ENCODE results near the gene MOV10L1.
"Not testable (repeated sequence)": the region's sequence is repeated elsewhere in the genome, so short reads cannot be mapped to it uniquely, and the experiment has no call there.

Gene MOV10L1

DNA sequence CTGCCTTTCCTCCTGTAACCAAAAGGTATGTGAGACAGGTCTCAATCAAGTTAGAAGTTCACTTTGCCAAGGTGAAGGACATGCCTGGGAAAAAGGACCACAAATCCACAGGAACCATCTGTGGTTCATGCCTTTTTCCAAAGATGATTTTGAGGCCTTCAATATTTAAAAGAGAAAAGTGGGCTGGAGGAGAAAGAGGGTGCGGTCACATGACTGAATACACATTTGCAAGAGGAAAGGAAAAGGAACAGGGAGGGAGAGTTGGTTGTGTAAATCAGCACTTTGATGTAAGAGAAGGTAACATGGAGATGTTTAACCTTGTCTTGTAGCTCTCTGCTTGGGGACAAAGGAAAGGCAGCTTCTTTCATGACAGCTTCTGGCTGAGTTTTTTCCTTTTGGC is 21.2 kb downstream of the MOV10L1 start:
- DNase-seq: no peak

DNA sequence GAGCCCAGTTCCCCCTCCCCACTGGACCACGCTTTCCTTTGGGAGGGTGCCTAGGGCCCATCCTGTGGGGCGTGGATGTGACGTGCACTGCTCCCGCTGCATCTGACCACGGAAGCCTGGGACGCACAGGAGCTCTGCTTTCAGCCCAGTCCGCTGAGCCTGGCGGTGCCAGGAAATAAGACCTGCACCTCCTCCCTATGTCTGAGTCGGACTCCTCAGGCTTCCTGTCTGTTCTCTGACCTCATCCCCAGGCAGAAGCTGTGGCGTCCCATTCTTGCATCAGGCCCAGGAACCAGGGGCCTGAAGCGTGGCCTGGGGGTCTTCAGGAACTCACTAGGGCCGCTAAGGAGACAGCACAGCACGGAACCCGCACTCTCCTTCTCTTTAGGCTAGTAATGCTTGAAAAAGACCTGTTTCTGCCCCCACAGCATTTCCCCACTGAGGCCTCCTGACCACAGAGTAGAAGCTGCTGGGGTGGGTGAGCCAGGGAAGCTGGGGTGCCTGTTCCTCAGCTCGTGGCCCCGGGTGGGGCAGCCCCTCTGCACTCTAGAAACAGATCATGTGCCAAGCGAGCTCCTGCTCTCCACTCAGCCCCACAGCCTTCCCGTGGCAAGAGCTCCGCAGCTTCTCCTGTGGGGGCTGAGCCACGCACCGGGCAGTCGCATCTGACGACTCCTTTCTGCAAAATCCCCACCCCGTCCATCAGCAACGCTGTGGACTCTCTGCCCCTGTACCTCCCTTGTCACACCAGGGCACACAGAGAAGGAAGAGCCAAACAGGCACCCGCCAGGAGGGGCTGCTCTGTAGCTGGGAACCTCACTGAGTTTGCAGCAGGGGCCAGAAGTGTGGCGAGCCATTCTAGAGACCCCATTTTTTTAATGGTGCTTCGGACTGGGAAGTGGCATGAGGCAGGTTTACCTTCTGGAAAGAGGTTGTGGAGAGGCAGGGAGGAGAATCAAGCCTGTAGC is 22.6 kb downstream of the MOV10L1 start:
- no peak for DNase-seq

DNA sequence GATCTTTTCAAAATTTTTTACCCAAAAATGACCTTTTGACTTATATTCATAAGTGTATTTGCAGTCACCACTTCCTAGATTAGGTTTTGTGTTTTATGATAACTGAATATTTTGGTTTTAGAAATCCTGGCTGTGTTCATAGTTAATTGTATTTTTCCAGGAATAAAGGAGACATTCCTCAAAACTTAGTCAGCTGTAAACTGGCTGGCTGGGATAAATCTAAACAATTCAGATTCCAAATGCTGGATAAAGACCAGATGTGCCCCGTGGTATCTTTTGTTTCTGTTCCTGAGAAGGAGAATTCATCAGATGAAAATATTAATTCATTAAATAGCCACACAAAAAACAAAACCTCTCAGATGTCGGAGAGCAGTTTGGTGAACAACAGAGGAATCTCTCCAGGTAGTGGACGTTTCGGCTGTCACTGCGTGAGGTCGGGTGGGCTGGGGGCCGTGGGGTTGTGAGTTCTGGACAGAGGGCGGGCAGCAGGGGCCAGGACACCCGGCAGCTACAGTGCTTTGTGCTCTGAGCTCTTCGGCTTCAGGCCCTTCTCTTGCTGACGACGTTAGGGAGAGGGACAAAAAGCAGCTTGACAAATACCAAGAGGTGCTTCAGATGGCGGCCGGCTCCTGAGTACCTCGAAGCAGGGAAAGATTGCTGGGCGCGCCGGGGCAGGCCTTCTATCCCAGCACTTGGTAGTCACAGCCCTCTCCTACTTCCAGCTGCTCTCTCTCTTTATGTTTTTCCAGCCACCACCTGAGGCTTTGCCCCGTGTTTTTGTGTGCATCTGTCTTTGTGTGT is 24.6 kb downstream of the MOV10L1 start:
- DNase-seq: no peak

DNA sequence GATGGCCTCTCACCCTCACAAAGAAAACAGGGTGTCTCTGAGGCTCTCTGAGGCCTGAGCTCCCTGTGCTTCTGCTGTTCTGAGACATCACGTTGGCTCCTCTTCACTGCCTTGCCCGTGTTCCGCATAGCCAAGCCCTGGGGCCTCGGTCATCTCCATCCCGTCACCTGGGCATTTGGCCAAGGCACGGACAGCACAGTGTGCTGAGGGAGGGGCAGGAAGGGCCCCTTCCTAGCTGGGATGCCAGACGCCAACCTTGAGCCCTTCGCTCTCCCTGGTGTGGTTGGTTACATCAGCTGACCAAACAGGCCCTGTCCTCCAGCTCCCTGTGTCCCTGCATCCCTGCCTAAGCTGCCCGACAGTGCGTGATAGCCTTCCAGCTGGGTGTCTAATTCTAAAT is 25.9 kb downstream of the MOV10L1 start:
- peak; percentile 70 for DNase-seq

DNA sequence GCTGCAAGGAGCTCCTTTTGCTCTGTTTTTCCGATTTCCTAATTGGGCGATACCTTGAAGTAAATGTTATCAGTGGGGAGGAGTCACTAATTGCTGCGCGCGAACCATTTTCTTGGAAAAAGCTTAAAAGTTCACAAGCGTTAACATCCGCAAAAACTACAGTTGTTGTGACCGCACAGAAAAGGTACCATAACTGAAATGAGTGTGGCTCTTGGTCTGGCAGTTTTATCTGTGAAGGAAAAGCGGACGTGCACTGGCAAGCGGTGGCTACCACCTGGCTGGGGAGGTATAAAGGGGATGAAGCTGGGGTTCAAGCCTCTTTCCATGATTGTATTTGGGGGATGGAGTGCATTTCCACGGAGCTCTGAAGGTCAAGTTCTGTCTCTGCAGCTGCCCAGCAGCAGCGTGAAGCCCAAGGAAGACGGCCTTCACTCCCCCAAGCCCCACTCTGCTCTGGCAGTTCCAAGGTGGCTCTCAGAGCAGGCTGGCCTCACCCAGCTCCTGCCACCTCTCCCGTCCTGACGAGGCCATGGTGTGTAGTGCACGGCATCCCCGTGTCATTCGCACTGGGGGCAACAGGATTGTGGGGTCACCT is 27.5 kb downstream of the MOV10L1 start:
- no peak for DNase-seq

DNA sequence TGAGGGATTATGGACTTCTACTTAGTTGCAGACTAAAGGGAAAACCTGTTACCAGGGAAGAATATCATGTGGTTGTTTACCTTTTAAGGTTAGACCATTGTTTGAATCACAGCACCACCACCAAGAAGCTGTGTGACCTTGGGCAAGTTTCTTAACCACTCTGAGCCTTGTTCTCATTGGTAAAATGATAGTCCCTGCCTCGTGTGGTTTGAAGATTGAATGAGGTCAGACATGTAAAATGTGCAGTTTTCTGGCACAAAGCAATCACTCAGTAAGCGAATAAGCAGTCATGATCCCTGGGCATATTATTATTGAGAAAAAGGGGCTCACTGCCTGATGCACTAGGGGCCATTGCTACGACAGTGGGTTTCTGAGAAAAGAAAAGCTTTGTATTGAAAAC is 28.3 kb downstream of the MOV10L1 start:
- DNase-seq: no peak

DNA sequence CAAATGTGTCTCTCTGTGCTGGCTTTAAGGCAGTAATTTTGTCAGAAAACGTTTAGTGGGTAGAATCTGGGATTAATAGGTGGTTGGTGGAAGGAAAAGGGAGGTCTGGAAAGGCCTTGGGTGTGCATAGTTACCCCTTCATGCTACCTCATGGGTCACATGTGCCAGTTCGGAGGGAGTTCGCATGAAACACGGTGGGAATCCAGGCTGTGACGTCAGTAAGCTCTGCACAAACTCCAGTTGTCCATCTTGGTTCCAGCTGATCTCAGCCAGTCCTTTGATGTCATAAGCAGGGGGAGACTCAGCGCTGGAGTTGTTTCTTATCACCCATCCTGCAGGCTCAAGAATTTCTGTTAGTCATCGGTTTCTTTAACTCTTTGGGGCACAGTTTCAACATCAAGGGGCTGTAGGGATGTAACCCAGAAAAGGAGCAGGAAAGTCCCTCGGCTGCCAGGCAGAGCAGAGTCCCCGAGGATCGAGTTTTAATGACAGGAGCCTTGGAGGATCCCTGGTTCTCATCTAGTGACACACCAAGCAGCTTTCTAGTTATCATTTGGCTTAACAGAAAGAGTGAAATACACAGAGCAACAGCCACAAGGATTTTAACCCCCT is 28.9 kb downstream of the MOV10L1 start:
- DNase-seq: no peak

DNA sequence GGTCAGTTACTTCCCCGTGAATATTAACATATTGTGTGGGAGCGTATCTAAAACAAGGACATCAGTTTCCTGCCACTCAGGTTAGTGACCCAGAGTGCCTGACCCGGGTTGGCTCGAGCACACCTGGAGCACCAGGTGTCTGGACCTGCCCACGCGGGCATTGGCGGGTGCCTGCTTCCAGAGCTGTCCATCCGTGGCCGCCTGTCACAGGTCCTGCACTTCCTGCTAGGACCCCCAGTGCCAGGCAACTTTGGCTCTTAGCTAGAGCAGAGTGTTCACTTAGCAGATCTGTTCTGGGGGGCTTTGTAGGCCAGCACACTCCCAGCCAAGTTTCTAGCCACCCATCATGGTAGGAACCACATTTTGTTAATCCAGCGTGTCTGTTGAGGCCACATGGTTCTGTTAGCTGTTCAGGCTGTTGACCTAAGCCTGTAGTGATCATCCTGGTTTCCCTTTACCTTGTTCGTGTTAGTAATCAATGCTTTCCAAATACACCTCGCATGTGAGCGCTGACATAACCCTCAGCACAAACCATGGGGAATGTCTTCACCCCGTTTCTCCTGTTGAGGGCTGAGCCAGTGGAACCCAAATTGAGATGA is 29.5 kb downstream of the MOV10L1 start:
- no peak for DNase-seq

DNA sequence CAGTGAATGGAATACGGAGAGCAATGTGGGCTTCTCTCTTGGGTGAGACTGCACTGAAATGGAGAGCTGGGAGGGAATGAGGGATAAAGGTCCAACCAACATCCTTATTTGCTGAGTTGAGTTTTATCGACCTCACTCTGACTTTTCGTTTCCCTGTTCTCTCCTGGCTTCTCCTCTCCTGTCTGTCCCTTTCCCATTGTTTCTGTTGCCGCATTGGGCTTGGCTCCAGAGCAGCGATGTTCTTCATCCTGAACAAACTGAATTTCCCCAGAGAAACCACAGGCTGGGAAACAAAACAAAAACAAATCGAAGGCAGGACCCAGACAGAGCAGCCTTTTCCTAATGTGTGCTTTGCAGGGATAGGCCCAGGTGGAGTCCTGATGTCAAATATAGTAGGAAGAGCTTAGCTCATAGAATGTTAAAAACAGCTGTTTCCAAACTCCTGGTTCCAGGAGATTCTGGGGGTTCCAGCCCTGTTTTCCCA is 30.0 kb downstream of the MOV10L1 start:
- DNase-seq: no peak

DNA sequence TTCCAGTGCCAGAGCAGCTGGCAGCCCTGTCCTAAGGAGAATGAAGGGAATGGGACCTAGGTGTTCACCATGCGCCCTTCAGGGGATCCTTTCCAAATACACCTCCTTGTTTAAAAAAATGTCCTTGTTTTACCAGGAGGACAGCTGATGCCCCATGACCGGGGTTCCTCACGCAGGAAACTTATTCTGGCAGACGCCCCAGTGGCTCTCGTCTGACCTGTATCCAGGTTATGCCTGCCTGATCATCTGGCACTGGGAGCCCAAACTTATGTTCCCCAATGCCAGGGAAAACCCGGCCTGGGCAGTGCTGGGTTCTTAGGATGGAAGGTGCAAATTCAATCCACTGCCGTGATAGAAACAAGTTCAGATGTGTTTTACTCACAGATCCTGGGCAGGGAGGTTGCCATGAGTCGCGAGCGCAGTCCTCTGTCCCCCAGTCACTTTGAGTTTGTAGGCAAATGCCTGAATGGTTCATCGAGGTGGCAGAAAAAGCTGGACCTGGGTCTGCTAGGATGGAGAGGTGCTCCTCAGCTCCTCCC is 31.5 kb downstream of the MOV10L1 start:
- no peak for DNase-seq

DNA sequence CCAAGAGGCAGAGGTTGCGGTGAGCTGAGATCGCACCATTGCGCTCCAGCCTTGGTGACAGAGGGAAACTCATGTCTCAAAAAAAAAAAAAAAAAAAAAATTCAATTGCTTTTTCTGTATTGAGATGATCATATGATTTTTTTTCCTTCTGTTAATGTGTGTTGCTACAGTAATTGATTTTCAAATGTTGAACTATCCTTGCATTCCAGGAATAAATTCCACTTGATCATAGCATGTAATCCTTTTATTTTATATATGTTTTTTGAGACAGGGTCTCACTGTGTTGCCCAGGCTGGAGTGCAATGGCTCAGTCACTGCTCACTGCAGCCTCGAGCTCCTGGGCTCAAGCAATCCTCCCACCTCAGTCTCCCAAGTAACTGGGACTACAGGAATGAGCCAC is 33.3 kb downstream of the MOV10L1 start:
- no peak for DNase-seq

DNA sequence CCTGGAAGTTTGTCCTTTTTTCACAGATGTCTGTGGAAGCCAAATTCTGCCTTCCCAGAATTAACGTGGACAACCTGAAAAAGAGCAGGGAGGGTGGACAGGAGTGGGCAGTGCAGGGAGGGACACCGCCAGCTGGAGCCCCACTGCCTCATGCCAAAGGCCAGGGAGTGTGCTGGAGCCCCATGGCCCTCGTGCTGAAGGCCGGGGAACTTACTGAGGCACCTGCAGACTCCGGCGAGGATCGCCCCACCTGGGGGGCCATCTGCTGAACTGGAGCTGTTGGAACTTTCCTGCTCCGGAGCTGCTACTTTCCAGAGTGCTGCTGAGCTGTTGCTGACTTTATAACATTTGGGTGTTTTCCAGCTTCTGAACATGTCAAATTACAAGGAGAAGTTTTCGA is 35.2 kb downstream of the MOV10L1 start:
- DNase-seq: no peak

DNA sequence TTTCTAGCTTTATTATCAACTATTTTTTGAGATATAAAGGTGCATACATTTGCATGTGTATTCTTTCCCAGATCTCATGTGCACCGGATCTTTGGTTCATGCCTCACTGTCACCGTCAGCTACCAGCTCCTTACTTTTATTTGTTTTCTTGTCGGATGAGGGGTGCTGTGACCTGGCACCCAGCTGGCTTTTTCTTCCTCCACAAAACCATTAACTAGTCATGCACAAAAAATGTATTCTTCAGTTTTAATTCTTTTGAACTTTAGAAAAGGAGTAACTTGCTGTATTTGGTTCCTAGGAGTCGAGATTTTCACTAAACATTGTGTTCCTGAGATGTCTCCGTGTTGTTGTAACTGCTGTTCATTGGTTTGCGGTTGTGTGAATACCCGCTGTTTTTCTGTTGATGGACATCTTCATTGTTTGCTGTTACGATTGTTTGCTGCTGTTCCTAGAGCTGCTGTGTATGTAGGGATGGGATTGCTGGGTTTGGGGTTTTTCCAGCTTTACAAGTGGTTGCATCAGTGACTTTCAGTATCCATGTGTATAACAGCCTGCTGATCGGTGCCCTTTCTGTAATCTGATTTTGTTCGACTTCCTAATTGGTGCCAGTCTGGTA is 39.4 kb downstream of the MOV10L1 start:
- no peak for DNase-seq

DNA sequence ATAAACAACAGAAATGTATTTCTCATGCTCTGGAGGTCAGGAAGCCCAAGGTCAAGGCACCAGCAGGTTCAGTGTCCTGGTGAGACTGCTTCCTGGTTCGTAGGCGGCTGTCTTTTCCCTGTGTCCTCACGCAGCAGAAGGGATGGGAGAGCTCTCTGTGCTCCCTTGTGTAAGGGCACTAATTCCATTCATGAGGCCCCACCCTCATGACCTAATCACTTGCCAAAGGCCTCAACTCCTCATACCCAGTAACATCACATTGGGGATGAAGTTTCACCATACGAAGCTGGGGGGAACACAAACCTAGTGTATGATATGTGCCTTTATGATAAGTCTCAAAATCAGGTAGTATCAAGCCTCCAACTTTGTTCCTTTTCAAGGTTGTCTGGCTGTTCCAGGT is 42.1 kb downstream of the MOV10L1 start:
- DNase-seq: no peak

DNA sequence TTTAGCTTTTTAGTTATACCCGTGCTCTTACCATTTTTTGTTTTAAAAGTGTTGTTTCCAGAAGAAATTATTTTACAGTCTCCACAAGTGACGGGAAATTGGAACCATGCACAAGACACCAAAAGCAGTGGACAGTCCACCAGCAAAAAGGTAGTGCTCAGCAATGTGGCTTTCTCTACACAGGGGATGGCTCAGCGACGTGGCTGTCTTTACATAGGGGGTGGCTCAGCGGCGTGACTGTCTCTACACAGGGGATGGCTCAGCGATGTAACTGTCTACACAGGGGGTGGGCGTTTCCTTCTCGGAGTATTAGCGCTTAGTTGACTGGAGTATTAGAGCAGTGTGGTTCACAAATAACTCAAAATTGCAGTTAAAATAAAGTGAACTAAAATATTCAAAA is 44.7 kb downstream of the MOV10L1 start:
- no peak for DNase-seq

DNA sequence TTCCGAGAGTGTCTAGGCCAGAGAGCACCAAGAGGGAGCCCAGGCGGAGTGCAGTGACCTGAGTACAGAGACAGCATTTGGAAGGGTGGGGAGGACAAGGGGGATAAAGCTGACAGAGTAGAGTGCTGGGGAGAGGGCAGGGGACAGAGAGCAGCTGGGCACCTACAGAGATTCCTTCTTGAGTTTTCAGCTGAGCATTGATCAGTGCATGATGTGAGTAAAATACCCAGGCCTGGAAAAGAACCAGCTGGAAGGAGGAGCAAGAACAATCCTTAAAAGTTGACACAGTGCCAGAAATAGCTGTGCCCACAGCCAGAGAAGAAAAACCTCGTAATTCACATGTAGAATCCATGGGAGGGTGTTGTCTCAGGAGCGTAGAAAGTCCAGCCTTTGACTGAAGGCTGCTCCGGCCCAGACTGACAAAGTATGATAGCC is 46.8 kb downstream of the MOV10L1 start:
- DNase-seq: no peak

DNA sequence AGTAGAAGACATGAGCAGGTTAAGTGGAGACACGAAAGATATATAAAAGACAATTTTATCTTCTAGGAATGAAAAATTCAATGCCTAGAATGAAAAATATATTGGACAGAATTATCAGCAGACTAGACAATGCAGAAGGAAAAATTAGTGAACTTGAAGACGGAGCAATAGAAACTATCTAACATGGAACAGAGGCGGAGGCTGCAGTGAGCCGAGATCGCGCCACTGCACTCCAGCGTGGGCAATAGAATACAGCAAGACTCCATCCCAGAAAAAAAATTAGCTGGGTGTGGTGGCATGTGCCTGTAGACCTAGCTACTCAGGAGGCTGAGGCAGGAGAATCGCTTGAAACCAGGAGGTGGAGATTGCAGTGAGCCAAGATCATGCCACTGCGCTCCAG is 47.5 kb downstream of the MOV10L1 start:
- DNase-seq: not testable (repeated sequence)

DNA sequence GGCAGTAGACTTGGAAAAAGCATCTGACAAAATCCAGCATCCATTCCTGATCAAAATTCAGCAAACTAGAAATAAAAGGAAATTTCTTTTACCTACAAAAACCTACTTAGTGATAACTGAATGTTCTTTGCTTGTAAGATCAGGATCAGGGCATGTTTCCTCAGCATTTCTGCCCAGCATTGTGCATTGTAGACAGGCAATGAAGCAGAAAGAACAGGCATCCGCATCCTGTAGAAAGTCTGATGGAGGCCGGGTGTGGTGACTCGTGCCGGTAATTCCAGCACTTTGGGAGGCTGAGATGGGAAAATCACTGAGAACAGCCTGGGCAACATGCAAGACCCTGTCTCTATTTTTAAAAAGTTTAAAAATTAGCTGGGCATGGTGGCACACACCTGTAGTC is 48.2 kb downstream of the MOV10L1 start:
- DNase-seq: no peak

DNA sequence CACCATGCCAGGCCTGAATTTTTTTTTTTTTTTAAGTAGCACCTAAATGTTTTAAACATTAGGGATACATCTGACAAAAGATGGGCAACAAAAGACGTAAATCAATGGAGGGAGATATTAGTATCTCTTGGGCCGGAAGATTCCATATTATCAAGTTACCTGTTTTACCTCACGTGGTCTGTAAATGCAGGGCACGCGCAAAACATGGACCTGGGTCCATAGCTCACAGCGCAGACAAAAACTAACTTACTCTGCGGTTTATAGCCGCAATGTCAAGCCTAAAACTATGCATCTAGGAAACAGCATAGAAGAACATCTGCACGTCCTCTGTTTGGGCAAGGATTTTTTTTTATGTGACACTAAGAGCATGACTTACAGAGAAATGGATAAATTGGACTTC is 49.2 kb downstream of the MOV10L1 start:
- no peak for DNase-seq

DNA sequence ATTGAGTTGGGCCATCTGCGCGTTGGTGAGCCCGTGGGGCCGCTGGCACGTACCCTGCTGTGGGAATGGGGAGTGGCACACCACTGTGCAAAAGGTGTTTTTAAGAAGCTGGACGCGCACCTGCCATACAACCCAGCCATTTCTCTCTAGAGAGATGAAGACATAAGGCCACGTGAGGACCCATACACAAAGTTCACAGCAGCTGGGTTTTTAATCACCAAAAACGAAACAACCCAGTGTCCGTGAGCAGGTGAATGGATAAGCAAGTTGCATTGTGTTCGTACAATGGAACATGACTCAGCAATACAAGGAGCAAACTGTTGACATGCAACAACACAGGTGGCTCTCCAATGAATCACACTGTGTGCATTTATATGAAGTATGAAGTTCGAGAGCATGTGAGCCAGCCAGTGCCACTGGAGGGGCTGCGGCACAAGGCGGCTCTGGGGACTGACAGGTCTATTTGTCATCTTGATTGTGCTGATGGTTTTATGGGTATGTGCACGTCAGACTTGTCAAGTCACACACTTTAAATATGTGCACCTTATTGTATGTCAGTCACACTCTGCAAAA is 50.1 kb downstream of the MOV10L1 start:
- DNase-seq: peak; percentile 91

DNA sequence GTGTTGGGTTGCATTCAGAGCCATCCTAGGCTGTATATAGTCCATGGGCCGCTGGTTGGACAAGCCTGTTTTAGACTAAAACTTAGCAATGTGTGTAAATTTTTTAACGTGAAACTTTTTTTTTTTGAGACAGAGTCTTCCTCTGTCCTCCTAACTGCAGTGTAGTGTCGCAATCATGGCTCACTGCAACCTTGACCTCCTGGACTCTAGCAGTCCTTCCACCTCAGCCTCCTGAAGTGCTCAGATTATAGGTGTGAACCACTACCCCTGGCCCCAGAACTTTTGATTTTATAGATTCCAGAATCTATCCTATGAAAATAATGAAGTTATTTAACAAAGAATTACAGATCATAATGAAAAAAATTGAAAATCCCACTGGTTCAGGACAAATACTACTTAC is 50.8 kb downstream of the MOV10L1 start:
- DNase-seq: no peak

Measured in NCI-H774 (cell line).